ENCODE measurements around the gene BMP10.

BMP10 gene

DNA sequence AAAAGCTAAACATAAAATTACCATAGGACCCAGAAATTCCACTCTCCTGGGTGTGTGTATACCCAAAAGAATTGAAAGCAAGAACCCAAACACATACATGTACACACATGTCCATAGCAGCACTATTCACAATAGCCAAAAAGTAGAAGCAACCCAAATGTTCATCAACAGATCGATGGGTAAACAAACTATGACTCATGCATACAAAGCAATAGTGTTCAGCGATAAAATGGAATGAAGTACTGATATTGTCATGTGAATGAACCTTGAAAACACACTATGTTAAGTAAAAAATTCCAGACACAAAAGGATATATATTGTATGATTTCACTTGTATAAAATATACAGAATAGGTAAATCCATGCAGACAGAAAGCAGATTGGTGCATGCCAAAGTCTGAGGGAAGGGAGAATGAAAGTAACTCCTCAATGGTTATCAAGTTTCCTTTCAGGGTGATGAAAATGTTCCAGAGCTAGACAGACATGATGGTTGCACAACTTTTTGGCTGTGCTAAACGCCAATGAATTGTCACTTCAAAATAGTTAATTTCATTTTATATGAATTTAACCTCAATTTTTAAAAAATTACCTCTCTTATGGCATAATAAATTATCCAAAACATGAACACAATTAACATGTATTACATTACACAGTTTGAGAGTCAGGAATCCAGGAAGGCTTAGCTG lies 46.0 kb upstream of the BMP10 start:
- no peak overlapping the region for H2AFZ ChIP-seq (ENCODE audit: low read length)
- H3K4me1 ChIP-seq (ENCODE audit: control insufficient read depth in 2 of 2, insufficient read depth in 1 of 2, low read depth in 1 of 2, low read length in 2 of 2) = no peaks in the 10 kb centered on the region
- H3K9ac ChIP-seq (ENCODE audit: low read depth, low read length, poor library complexity) = no peak overlapping the region
- no peaks in the 10 kb centered on the region for H3K9me3 ChIP-seq (replicated peaks in 1 of 2; ENCODE audit: control insufficient read depth in 2 of 2, insufficient read depth in 1 of 2, low read depth in 1 of 2, low read length in 2 of 2)
- no peak overlapping the region for H3K14ac ChIP-seq (ENCODE audit: low read length)
- no peak overlapping the region for H2BK120ac ChIP-seq (ENCODE audit: low read depth, low read length)
- no peak overlapping the region for H2BK12ac ChIP-seq (ENCODE audit: low read length)
- H3K23ac ChIP-seq (ENCODE audit: low read depth, low read length, poor library complexity) = no peak overlapping the region
- H3K27me3 ChIP-seq (ENCODE audit: control insufficient read depth in 3 of 3, insufficient read depth in 3 of 3, low read depth in 1 of 3, low read length in 3 of 3) = peaks cover 0 to 2% (median 0%) of the 10 kb centered on the region in 3 experiments
- no peak overlapping the region for H4K8ac ChIP-seq (ENCODE audit: low read depth, low read length)
- H3K36me3 ChIP-seq (replicated peaks in 1 of 2; ENCODE audit: control insufficient read depth in 2 of 2, insufficient read depth in 2 of 2, low read length in 2 of 2) = no peaks in the 10 kb centered on the region
- DNase-seq (ENCODE audit: low spot score) = no peak
- H3K79me1 ChIP-seq (ENCODE audit: low read depth, low read length) = no peaks in the 10 kb centered on the region
- H3K4me3 ChIP-seq (ENCODE audit: low read length in 2 of 2) = no peak overlapping the region
- H4K91ac ChIP-seq (ENCODE audit: low read depth, low read length, poor library complexity) = no peak overlapping the region
- no peak overlapping the region for H3K27ac ChIP-seq (replicated peaks; ENCODE audit: low read length)
- H2BK5ac ChIP-seq (ENCODE audit: low read length) = no peak overlapping the region
- H3K4me2 ChIP-seq (ENCODE audit: insufficient read depth, low read length, poor library complexity, severe bottlenecking) = no peak overlapping the region
- H3K4ac ChIP-seq (ENCODE audit: low read length) = no peak overlapping the region
- H3K18ac ChIP-seq (ENCODE audit: low read length) = no peak overlapping the region
- no peak overlapping the region for H2BK15ac ChIP-seq (ENCODE audit: low read length)
- WGBS, 2 donors (ENCODE audit: extremely low coverage in 2 of 2, insufficient read length in 2 of 2, insufficient replicate concordance in 1 of 2) = no CpG with 5 or more reads among the region's 3 CpGs
- no peak overlapping the region for H2AK5ac ChIP-seq (ENCODE audit: low read depth, low read length)

DNA sequence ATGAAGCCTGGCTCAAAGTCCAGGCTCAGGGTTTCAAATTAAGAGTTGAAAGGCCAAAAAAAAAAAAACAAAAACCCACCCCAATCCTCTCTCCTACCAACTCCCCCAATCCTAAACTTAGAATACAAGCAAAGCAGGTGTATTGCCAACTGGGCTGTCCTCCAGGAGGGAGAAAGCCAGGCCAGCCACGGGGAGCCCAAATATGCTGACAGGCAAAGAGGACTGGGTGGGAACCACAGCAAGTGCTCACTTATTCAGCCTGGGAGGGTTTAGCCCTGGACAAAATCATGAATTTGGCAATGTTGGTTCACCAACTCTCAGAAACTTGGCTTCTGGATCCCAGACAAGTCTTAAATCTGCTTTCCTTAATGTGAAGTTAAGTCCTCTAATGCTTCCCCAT lies 45.0 kb upstream of the BMP10 start:
- Histone ChIP-seq H3K27me3 (ENCODE audit: control insufficient read depth in 3 of 3, insufficient read depth in 3 of 3, low read depth in 1 of 3, low read length in 3 of 3) (peaks cover 0 to 2% (median 0%) of the 10 kb centered on the region in 3 experiments), H3K4me2 (ENCODE audit: insufficient read depth, low read length, poor library complexity, severe bottlenecking) (no peak overlapping the region), H3K36me3 (replicated peaks in 1 of 2; ENCODE audit: control insufficient read depth in 2 of 2, insufficient read depth in 2 of 2, low read length in 2 of 2) (no peaks in the 10 kb centered on the region), H3K4me1 (ENCODE audit: control insufficient read depth in 2 of 2, insufficient read depth in 1 of 2, low read depth in 1 of 2, low read length in 2 of 2) (no peaks in the 10 kb centered on the region), H4K8ac (ENCODE audit: low read depth, low read length) (no peak overlapping the region), H2BK15ac (ENCODE audit: low read length) (no peak overlapping the region), H3K4ac (ENCODE audit: low read length) (no peak overlapping the region), H3K27ac (replicated peaks; ENCODE audit: low read length) (no peak overlapping the region), H3K9ac (ENCODE audit: low read depth, low read length, poor library complexity) (no peak overlapping the region), H3K4me3 (ENCODE audit: low read length in 2 of 2) (no peak overlapping the region), H4K91ac (ENCODE audit: low read depth, low read length, poor library complexity) (no peak overlapping the region), H2BK12ac (ENCODE audit: low read length) (no peak overlapping the region), H3K79me1 (ENCODE audit: low read depth, low read length) (no peaks in the 10 kb centered on the region), H2AK5ac (ENCODE audit: low read depth, low read length) (no peak overlapping the region), H2AFZ (ENCODE audit: low read length) (no peak overlapping the region), H3K14ac (ENCODE audit: low read length) (no peak overlapping the region), H2BK120ac (ENCODE audit: low read depth, low read length) (no peak overlapping the region), H3K23ac (ENCODE audit: low read depth, low read length, poor library complexity) (no peak overlapping the region), H2BK5ac (ENCODE audit: low read length) (no peak overlapping the region), H3K9me3 (replicated peaks in 1 of 2; ENCODE audit: control insufficient read depth in 2 of 2, insufficient read depth in 1 of 2, low read depth in 1 of 2, low read length in 2 of 2) (no peaks in the 10 kb centered on the region), H3K18ac (ENCODE audit: low read length) (no peak overlapping the region)
- no CpG with 5 or more reads among the region's 1 CpG for whole genome bisulfite sequencing, 2 donors (ENCODE audit: extremely low coverage in 2 of 2, insufficient read length in 2 of 2, insufficient replicate concordance in 1 of 2)
- no peak for DNase-seq (ENCODE audit: low spot score)

DNA sequence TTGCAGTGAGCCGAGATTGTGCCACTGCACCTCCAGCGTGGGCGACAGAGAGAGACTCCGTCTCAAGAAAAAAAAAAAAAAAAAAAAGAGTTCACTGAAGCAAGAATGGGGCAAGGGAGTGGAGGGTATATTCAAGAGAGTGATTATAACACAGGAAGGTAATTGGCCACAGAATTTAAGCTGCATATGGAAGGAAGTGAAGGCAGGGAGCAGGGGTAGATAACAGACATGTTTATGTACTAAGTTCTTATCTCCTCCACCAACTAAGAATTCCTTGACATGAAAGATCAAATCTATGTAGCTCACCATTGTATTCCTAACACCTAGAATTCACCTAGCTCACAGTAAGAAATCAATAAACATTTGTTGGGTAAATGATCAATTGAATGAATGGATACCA lies 44.2 kb upstream of the BMP10 start:
- WGBS, 2 donors (ENCODE audit: extremely low coverage in 2 of 2, insufficient read length in 2 of 2, insufficient replicate concordance in 1 of 2) = no CpG with 5 or more reads among the region's 4 CpGs
- H2BK15ac ChIP-seq (ENCODE audit: low read length) = no peak overlapping the region
- H3K9ac ChIP-seq (ENCODE audit: low read depth, low read length, poor library complexity) = no peak overlapping the region
- H3K36me3 ChIP-seq (replicated peaks in 1 of 2; ENCODE audit: control insufficient read depth in 2 of 2, insufficient read depth in 2 of 2, low read length in 2 of 2) = no peaks in the 10 kb centered on the region
- DNase-seq (ENCODE audit: low spot score) = no peak
- H3K14ac ChIP-seq (ENCODE audit: low read length) = no peak overlapping the region
- no peak overlapping the region for H3K18ac ChIP-seq (ENCODE audit: low read length)
- no peak overlapping the region for H4K91ac ChIP-seq (ENCODE audit: low read depth, low read length, poor library complexity)
- H2BK120ac ChIP-seq (ENCODE audit: low read depth, low read length) = no peak overlapping the region
- no peaks in the 10 kb centered on the region for H3K79me1 ChIP-seq (ENCODE audit: low read depth, low read length)
- no peaks in the 10 kb centered on the region for H3K27me3 ChIP-seq (ENCODE audit: control insufficient read depth in 3 of 3, insufficient read depth in 3 of 3, low read depth in 1 of 3, low read length in 3 of 3)
- H2BK12ac ChIP-seq (ENCODE audit: low read length) = no peak overlapping the region
- H2AFZ ChIP-seq (ENCODE audit: low read length) = no peak overlapping the region
- H2BK5ac ChIP-seq (ENCODE audit: low read length) = no peak overlapping the region
- H2AK5ac ChIP-seq (ENCODE audit: low read depth, low read length) = no peak overlapping the region
- H3K4me3 ChIP-seq (ENCODE audit: low read length in 2 of 2) = no peak overlapping the region
- H3K23ac ChIP-seq (ENCODE audit: low read depth, low read length, poor library complexity) = no peak overlapping the region
- no peak overlapping the region for H3K4me2 ChIP-seq (ENCODE audit: insufficient read depth, low read length, poor library complexity, severe bottlenecking)
- H3K9me3 ChIP-seq (replicated peaks in 1 of 2; ENCODE audit: control insufficient read depth in 2 of 2, insufficient read depth in 1 of 2, low read depth in 1 of 2, low read length in 2 of 2) = no peaks in the 10 kb centered on the region
- H3K27ac ChIP-seq (replicated peaks; ENCODE audit: low read length) = no peak overlapping the region
- H4K8ac ChIP-seq (ENCODE audit: low read depth, low read length) = no peak overlapping the region
- no peaks in the 10 kb centered on the region for H3K4me1 ChIP-seq (ENCODE audit: control insufficient read depth in 2 of 2, insufficient read depth in 1 of 2, low read depth in 1 of 2, low read length in 2 of 2)
- no peak overlapping the region for H3K4ac ChIP-seq (ENCODE audit: low read length)

DNA sequence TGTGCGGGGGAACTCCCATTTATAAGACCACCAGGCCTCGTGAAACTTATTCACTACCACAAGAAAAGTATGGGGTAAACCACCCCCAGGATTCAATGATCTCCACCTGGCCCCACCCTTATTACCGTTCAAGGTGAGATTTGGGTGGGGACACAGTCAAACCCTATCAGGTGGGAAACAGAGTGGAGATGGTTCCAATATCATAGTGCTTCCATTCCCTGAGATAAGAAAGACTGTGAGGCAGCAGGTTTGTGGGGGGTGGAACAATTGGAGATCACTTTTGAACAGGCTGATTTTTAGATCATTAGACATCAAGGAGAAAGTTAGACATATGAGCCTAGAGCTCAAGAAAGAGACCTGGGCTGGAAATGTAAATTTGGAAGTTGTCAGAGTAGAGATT lies 42.2 kb upstream of the BMP10 start:
- peaks cover 0 to 3% of the 10 kb centered on the region in 2 donors for H3K4me1 ChIP-seq (ENCODE audit: control insufficient read depth in 2 of 2, insufficient read depth in 1 of 2, low read depth in 1 of 2, low read length in 2 of 2)
- no peaks in the 10 kb centered on the region for H3K9me3 ChIP-seq (replicated peaks in 1 of 2; ENCODE audit: control insufficient read depth in 2 of 2, insufficient read depth in 1 of 2, low read depth in 1 of 2, low read length in 2 of 2)
- no peaks in the 10 kb centered on the region for H3K27me3 ChIP-seq (ENCODE audit: control insufficient read depth in 3 of 3, insufficient read depth in 3 of 3, low read depth in 1 of 3, low read length in 3 of 3)
- H2BK15ac ChIP-seq (ENCODE audit: low read length) = no peak overlapping the region
- H4K8ac ChIP-seq (ENCODE audit: low read depth, low read length) = no peak overlapping the region
- H3K23ac ChIP-seq (ENCODE audit: low read depth, low read length, poor library complexity) = no peak overlapping the region
- WGBS, 2 donors (ENCODE audit: extremely low coverage in 2 of 2, insufficient read length in 2 of 2, insufficient replicate concordance in 1 of 2) = no CpG with 5 or more reads among the region's 3 CpGs
- H3K4me2 ChIP-seq (ENCODE audit: insufficient read depth, low read length, poor library complexity, severe bottlenecking) = no peak overlapping the region
- no peak overlapping the region for H3K4ac ChIP-seq (ENCODE audit: low read length)
- no peak for DNase-seq (ENCODE audit: low spot score)
- H3K27ac ChIP-seq (replicated peaks; ENCODE audit: low read length) = no peak overlapping the region
- no peaks in the 10 kb centered on the region for H3K79me1 ChIP-seq (ENCODE audit: low read depth, low read length)
- H3K9ac ChIP-seq (ENCODE audit: low read depth, low read length, poor library complexity) = no peak overlapping the region
- no peak overlapping the region for H2BK5ac ChIP-seq (ENCODE audit: low read length)
- H3K4me3 ChIP-seq (ENCODE audit: low read length in 2 of 2) = no peak overlapping the region
- no peak overlapping the region for H2AK5ac ChIP-seq (ENCODE audit: low read depth, low read length)
- H3K18ac ChIP-seq (ENCODE audit: low read length) = no peak overlapping the region
- H2BK120ac ChIP-seq (ENCODE audit: low read depth, low read length) = no peak overlapping the region
- no peak overlapping the region for H2BK12ac ChIP-seq (ENCODE audit: low read length)
- H2AFZ ChIP-seq (ENCODE audit: low read length) = no peak overlapping the region
- H3K36me3 ChIP-seq (replicated peaks in 1 of 2; ENCODE audit: control insufficient read depth in 2 of 2, insufficient read depth in 2 of 2, low read length in 2 of 2) = no peaks in the 10 kb centered on the region
- H3K14ac ChIP-seq (ENCODE audit: low read length) = no peak overlapping the region
- H4K91ac ChIP-seq (ENCODE audit: low read depth, low read length, poor library complexity) = no peak overlapping the region
